GM11168 (cell line): ENCODE data around the gene TRNP1.
"Not testable (repeated sequence)": the region's sequence is repeated elsewhere in the genome, so short reads cannot be mapped to it uniquely, and the experiment has no call there.

ENCODE experiments used
- in situ Hi-C: fragments of 300-500 bp; cut with MboI; formaldehyde crosslinking; loops from one replicate; pipeline ENCODE4 v1.12.0; 2022; ENCODE audit warnings: low sequenced_read_pairs; ENCODE audit not compliant: unreplicated experiment

The TRNP1 gene, protein sequence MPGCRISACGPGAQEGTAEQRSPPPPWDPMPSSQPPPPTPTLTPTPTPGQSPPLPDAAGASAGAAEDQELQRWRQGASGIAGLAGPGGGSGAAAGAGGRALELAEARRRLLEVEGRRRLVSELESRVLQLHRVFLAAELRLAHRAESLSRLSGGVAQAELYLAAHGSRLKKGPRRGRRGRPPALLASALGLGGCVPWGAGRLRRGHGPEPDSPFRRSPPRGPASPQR

DNA sequence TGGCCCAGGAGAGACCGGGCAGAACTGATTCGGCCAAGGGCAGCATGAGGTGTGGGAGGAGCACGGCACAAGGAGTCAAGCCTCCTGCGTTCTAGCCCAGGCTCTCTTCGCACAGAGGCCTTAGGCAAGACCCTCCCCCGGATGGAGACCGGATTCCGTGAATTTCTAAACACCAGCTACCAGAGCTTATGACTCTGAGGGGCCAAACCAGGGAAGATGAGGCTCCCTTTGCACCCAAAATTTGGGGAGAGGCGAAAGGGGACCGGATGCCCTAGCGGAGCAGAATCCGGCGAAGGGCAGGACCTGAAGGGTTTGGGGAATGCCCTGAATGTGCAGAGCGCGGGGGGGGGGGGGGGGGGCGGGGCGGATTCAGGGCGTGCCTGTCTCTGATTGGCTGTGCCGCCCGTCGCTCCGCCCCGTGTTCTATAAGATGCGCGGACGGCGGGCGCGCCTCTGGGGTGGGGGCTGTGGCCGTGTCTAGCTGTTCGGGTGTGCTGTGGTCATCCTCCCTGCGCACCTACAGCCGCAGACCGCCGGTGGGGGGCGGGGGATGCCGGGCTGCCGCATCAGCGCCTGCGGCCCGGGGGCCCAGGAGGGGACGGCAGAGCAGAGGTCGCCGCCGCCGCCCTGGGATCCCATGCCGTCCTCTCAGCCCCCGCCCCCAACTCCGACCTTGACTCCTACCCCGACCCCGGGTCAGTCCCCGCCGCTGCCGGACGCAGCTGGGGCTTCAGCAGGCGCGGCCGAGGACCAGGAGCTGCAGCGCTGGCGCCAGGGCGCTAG lies at the start of gene TRNP1:
Gene TRNP1, plus strand, starts transcription at position 456 of the 783 bp plus-strand sequence. Its CDS starts 95 bp downstream, at position 551.
- in situ Hi-C loops = no loop called here

DNA sequence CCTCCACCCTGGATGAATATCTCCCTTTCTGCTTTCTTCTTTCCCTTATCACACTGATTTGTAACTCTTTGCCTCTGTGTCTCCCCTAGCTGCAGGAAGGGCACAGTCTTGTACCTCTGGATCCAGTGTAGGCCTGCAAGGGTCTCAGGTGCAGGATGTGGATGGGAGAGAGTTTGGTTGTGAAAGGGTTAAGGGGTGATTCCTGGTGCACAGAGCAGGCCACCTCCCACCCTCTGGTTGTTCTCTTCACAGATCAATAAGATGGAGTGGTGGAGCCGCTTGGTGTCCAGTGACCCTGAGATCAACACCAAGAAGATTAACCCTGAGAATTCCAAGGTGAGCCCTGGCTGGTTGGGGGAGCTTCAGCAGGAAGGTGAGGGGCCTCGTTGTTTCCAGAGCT lies 48.4 kb upstream of the TRNP1 start:
- in situ Hi-C loops = no loop called here

DNA sequence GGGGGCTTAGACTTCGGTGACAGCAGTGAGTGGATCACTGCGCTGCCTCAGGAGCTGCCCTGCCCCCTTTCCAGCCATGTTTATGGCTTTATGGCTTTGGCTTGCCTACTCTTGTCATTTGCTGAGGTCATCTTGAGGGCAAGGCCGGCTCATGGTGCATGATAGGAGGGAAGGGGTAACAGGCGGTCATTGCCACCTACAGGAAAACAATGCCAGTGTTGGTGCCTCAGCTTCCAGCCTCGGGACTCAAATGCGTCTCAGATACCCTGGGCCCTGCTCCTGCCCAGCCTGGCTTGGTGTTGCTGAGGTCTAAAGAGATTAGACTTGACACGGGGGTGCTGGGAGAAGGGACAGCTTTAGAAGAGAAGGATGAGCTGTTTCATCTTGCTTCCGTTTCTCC lies 47.8 kb upstream of the TRNP1 start:
- in situ Hi-C loops = no loop called here

DNA sequence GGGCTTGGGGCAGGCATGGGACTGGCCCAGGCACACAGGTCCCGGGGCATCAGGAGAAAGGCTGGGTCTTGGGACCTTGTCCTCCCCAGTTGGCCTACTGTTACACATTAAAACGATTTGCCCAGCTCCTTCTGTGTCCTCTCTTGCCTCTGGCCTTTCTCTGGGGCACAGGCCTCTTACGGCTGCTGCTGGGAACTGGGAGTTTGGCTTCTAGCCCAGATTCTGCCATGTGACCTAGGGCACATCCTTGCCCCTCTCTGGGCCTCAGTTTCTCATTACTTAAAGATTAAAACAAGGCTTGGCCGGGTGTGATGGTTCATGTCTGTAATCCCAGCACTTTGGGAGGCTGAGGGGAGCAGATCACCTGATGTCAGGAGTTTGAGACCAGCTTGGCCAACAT lies 47.2 kb upstream of the TRNP1 start:
- in situ Hi-C loops = no loop called here

DNA sequence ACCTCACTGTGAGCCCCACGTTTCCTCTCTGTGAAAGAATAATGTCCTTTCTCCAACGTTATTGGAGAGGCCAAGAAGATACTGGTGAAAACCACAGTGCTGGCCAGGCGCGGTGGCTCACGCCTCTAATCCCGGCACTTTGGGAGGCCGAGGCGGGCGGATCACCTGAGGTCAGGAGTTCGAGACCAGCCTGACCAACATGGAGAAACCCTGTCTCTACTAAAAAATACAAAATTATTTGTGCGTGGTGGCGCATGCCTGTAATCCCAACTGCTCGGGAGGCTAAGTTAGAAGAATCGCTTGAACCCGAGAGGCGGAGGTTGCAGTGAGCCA lies 44.8 kb upstream of the TRNP1 start:
- in situ Hi-C loops = not testable (repeated sequence)

DNA sequence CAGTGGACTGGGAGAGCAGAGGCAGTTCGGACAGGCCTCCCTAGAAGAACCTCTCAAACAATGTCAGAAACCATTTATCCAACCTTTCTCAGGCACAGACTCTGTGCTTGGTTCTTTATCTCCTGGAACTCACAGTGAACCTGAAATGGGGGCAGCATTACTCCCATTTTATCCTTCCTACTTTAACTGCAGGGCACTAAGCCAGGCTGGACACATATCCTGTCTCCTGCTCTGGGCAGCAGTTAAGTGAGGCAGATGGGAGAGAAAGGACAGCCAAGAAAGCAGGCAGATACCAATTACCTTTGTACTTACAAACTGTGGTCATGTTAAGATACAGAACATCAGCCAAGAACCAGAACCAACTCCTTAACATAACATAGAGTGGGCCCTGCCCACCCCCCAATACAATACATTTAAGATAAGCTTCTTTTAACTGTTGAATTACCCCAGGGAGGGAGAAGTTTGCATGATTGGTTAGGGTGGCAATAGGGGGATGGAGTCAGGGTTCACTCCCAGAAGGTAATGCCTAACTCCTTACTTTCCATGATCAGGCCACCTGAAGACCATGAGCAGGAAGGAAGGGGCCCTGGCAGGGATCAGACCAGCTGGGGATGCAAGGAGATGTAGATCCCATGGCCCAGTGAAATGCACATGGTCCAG lies 44.1 kb upstream of the TRNP1 start:
- in situ Hi-C loops = no loop called here

DNA sequence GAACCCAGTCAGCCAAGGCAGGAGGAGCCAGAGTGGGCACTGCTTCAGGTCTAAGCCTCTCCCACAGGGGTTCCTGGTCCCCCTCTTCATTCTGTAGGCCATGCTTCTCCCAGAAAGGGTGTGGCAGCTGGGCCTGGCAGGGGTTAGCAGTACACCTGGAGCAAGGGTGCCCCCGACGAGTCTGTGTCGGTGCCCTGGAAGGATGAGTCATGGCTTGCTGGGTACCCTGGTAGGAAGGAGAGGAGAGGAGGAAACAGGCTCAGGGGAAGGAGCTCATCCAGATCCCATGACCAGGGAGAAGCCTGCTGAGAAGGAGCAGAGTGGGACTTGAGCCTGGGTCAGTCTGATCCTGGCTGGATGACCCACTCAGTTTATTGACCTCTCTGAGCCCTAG lies 43.6 kb upstream of the TRNP1 start:
- in situ Hi-C loops = no loop called here

DNA sequence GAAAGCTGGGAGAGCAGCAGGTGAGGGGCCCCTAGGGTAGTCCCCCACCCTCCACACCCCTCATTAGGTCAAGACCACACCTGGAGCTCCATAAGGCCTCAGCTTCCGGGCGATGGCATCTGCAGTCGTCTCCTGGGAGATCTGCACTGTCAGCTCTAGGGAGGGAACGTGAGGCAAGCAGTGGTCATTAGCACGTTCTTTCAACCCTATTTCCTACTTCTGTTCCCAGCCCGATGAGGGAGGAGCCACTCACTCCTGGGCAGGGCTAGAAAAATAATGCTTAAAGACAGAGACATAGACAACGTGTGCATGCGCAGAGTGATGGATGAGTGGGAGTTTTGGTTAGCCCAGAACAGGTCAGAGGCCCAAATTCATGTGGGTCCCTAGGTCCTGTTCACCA lies 42.9 kb upstream of the TRNP1 start:
- in situ Hi-C loops = no loop called here

DNA sequence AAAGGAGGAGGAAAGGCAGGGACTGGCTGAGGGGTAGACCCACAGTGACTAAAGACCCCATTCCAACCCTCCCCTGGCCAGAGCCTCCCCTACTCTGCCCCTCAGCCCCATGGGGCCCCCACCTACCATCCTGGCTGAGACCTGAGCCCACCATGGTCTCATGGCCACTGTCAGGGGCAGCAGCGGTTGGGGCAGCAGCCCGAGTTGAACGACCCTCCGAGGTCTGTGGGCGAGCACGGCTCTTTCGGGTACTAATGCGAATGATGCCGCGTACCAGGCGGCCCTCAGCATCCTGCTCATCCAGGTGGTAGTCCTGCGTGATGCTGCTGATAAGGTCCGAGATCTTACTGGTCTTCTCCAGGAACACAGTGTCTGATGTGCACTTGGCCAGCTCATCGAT lies 42.3 kb upstream of the TRNP1 start:
- in situ Hi-C loops = no loop called here

DNA sequence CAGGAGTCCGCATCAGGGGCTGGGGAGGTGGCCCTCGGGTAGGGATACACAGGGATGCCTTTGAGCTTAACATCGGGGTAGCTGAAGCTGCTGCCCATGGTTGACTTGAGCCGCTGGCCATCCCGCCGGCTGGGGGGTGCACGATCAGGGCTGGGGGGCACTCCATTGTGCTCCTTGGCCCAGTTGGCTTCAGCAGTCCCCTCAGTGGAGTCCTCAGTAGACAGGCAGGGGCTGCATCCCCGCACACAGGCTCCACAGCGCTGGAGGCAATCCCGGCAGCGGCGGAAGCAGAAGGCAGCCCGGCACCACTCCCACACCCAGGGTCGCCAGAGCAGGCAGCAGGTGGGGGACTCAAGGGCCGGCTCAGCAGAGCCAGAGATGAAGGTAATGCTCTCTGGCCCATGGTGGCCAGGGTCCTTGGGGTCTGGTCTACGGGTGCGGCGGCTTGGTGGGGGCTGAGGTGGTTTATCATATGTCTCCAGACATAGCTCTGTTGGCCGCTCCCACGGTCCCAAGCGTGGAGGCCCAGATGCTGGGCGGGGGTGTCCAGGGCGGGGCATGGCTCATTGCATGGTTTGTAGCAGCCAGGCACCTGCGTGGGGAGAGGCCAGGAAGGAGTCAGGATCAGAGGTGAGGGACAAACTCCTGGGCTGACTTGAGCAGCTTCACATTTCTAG lies 41.5 kb upstream of the TRNP1 start:
- in situ Hi-C loops = no loop called here

DNA sequence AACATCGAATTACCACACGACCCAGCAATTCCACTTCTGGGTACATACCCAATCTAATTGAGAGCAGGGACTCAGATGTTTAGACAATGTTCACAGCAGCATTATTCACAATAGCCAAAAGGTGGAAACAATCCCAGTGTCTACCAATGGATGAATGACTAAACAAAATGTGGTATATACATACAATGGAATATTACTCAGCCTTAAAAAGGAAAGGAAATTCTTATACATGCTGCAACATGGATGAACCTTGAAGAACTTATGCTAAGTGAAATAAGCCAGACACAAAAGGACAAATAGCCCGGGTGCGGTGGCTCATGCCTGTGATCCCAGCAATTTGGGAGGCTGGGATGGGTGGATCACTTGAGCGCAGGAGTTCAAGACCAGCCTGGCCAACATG lies 40.1 kb upstream of the TRNP1 start:
- in situ Hi-C loops = no loop called here

DNA sequence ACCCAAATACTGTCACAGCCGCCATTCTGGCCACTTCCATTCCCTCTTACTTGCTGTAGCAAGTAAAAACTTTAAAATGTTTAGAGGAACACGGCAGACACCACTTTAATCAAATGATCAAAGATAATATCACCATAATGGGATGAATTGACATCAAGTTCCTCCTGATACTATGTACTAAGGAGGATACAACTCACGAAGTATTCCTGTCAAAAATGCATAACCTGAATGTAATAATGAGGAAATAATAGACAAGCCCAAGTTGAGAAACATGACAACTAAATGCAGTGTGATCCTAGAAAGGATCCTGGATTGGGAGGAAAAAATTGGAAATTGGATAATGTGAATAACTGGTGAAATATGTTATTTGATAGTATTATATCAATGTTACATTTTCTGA lies 37.2 kb upstream of the TRNP1 start:
- in situ Hi-C loops = no loop called here

DNA sequence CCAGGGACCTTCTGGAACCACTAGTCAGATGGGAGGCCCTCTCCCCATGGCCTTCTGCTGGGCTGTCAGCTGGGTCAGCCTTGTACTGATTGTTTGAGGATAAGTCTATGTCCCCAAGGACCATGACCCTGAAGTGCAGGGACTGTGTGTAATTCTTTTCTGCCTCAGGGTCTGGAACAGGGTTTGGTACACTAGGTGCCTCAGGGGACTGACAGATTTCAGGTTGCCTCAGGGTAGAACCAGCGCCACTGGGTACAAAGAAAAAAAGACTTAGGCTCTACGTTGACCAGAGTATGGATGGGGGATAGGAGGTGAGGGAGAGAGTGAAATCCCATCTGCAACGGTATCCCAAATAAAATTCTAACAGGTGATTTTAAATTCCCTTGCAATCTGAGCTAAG lies 36.2 kb upstream of the TRNP1 start:
- in situ Hi-C loops = no loop called here

DNA sequence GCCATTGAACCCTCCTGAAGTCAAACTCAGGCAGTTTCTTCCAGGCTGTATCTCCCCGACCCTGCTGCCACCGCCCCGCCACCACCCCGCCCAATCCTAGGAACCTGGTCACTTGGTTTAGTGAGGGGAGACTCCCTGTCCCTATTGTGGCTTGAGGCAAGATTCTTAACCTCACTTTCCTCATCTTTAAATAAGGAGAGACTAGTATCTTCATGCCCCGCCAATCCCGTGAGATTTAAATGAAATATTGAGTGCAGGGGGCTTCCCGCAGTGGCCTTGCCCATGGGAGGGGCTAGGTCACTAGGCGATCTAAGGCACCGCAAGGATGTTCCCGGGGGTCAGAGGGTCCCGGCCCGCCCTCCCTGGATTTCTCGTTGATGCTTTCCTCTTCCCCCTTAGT lies 34.2 kb upstream of the TRNP1 start:
- in situ Hi-C loops = no loop called here

DNA sequence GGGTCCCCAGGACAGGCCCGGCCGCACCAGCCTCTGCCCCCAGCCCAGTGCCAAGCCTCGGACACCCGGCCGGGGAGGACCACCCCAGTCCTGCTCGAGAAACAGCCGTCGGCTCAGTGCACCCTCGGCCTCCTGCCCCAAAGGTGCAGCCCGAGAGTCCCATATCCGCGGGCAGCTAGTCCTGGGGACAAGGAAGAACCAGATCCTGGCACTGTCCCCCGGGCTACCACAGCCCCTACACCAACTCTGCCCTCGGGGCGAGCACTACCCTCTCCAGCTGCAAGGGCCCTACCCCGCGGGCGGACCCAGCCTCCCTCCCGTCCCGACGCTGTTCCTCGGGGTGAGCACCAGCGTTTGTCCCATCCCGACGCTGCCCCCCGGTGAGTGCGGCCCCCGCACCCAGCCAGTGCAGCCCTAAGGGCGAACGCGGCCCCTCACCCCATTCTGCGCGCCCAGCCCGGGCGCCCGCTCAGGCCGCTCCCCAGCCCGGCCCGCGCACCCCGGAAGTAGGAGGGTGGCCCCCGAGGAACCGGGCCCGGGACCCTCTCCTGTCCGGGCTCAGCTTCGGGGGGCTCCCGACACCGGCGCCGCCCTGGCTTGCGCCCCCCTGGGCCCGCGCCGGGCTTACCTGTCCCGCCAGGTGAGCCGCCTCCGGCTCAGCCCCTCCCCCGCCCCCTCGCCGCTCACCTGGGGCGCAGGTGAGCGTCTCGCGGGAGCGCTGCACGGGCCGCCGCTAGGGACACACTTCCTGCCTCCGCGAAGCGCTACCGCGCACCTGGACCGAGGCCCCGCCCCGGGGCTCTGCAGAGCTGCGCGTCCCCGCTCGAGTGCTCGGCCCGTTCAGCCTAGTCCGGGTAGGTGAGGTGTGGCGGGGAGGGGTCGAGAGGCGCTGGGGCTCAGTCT lies 33.5 kb upstream of the TRNP1 start, which contains the start of gene KDF1:
Gene KDF1, minus strand, starts transcription at position 747 of the 903 bp plus-strand sequence. CDS start 8,088 bp downstream, outside the sequence.
- in situ Hi-C loops = no loop called here

DNA sequence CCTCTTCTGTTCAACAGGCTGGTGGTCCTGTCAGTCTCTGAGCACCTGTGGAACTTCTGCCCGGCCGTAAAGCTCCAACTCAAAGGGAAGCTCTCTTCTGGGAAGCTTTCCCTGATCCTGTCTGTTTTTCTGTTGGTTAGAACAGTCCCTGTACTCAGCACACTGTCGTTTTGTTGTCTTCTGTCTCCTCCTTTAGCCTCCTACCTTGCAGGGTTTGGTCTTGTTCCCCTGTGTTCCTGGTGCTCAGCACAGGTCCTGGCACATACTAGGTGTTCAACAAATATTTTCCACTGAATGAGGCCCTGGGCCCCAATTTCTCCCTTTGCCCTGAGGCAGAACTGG lies 32.9 kb upstream of the TRNP1 start:
- in situ Hi-C loops = no loop called here

DNA sequence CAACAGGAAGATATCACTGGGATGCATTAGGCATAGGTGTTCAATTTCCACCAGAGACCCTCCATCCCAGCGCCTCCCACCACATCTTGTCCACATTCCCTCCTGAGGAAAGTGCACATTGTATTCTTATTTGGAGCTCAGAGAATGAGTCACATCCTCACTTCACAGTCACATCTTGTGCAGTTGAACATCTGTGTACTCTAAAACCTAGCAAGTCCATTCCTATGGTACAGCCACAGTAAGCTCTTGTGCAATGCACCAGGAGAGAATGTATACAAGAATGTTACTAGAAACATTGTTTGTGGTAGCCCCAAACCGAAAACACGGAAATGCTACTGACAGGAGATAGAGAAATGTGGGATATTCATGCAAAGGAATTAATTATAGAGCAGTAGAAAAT lies 31.7 kb upstream of the TRNP1 start:
- in situ Hi-C loops = no loop called here

DNA sequence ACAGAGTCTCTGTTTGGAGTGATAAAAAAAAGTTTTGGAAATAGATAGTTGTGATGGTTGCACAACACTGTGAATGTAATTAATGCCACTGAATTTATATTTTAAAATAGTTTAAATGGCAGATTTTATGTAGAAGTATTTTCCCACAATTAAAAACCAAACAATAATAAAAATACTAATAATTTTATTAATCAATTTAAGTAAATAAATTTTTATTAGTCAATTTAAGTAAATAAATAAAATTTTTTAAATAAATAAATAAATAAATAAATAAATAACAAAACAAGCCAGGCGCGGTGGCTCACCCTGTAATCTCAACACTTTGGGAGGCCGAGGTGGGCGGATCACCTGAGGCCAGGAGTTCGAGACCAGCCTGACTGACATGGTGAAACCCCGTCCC lies 28.3 kb upstream of the TRNP1 start:
- in situ Hi-C loops = no loop called here

DNA sequence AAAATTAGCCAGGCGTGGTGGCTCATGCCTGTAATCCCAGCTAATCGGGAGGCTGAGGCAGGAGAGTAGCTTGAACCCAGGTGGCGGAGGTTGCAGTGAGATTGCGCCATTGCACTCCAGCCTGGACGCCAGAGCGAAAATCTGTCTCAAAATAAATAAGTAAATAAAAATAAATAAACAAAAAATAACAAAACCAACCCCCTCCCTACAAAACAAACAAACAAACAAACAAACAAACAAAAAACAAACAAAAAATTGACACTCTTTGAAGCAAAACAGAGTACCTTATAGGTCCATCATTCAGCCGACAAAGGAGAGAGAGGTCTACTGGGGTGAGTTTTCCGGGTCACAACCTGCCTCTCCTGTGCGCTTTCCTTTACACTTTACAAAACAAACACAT lies 27.9 kb upstream of the TRNP1 start:
- in situ Hi-C loops = no loop called here

DNA sequence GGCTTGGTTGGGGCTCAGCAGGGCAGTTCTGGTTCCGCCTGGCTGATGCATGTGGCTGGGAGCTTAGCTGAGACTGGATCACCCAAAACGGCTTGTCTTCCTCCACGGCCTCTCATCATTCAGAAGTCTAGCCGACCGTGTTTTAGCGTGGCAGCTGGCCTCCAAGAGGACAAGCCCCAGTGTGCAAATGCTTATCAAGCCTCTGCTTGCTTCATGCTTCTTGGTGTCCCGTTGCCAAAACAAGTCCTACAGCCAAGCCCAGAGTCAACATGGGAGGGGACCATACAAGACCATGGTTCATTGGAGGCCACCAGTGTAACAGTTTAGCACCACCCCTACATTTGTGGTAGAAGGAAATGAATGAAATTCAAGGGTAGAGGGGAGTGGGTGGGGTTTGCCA lies 22.7 kb upstream of the TRNP1 start:
- in situ Hi-C loops = no loop called here
